Breast epithelium (tissue), 3 donors: Measurements from ENCODE around the gene TRIM25.

Source experiments
- POLR2A ChIP-seq: fragments of 450-650 bp; IDR thresholded peaks from one replicate; pipeline ENCODE4 v1.6.1; 2016; ENCODE audit warnings: antibody characterized with exemption, mild to moderate bottlenecking, moderate library complexity
- TF ChIP-seq, protein P1 (sequence below), 3 donors: fragments of 450-650 bp; IDR thresholded peaks; one replicate each; pipeline ENCODE4 v1.5.1; 2016 to 2017; ENCODE audit warnings: antibody characterized with exemption in 3 of 3, mild to moderate bottlenecking in 3 of 3, moderate library complexity in 3 of 3

DNA sequence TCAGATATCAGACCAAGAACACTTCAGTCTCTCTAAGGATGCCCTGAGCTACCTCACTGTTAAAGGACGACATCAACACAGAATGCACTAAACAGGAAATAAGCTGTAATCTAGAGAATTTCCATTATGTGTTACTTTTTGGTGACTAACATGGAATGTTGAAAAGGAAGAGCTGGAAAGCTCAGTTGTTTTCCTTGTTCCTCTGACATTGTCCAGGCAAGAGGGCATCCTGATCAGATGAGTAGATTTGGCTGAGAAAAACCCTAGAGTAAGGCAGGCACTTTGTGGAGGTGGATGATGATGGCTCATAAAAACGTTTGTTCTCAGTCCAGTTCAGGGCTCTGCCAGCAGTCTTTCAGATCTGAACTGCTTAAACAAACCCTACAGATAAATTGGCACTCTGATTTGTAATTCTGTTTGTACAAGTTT, 45.9 kb downstream of the TRIM25 start:
- TF ChIP-seq, protein P1, sequence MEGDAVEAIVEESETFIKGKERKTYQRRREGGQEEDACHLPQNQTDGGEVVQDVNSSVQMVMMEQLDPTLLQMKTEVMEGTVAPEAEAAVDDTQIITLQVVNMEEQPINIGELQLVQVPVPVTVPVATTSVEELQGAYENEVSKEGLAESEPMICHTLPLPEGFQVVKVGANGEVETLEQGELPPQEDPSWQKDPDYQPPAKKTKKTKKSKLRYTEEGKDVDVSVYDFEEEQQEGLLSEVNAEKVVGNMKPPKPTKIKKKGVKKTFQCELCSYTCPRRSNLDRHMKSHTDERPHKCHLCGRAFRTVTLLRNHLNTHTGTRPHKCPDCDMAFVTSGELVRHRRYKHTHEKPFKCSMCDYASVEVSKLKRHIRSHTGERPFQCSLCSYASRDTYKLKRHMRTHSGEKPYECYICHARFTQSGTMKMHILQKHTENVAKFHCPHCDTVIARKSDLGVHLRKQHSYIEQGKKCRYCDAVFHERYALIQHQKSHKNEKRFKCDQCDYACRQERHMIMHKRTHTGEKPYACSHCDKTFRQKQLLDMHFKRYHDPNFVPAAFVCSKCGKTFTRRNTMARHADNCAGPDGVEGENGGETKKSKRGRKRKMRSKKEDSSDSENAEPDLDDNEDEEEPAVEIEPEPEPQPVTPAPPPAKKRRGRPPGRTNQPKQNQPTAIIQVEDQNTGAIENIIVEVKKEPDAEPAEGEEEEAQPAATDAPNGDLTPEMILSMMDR (IDR thresholded peaks at IDR 0.05), result no peak
- TF ChIP-seq POLR2A, result no peak
